ENCODE measurements around the gene DUS4L.
A peak's percentile ranks its signal among the peaks of the same experiment; 100 is the strongest.
"Not testable (repeated sequence)": the region's sequence is repeated elsewhere in the genome, so short reads cannot be mapped to it uniquely, and the experiment has no call there.

DUS4L gene, protein sequence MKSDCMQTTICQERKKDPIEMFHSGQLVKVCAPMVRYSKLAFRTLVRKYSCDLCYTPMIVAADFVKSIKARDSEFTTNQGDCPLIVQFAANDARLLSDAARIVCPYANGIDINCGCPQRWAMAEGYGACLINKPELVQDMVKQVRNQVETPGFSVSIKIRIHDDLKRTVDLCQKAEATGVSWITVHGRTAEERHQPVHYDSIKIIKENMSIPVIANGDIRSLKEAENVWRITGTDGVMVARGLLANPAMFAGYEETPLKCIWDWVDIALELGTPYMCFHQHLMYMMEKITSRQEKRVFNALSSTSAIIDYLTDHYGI

DNA sequence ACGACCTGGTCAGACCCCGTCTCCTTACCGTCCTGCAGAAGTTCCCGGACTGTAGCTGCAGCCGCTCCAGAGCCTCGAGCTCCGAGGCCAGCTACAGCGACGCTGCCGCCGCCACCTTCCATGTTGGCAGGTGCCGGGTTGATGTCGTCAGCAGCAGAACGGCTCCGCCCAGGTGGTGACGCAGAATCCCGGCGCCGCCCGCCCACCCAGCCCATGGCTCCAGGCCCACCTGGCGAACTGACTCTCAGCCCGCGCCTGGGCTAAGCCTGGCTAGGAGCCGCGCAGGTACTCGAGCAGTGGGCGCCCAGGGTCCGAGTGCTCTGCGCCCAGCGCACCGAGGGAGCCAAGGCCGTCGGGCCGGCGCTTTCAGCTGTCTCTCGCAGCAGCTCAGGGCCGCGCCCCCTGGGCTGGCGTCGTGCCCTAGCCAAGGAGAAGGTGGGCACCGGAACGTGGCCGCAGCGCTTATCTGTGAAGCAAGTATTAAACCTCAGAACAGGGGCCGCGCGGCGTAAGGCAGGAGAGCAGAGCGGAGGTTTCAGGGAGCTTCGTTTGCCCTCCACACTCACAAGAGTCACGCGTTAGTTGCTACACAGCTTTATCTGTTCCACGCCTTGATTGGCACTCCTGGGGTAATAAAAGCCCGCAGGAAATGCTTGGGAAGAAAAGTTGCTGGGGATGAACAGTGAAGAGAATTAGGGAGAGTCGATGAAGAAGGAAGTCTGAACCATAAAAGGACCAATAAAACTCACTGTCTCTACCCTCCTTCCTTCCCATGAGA lies at the start of gene DUS4L, which contains the start of gene COG5:
TSS of gene DUS4L (plus strand) at position 197 of the 778 bp plus-strand sequence. CDS start 3,100 bp downstream, outside the sequence.
TSS of gene COG5 (minus strand) at position 146 of the 778 bp plus-strand sequence. CDS start at position 122, 24 bp downstream.
- peak; percentile 80 to 82 for DNase-seq

DNA sequence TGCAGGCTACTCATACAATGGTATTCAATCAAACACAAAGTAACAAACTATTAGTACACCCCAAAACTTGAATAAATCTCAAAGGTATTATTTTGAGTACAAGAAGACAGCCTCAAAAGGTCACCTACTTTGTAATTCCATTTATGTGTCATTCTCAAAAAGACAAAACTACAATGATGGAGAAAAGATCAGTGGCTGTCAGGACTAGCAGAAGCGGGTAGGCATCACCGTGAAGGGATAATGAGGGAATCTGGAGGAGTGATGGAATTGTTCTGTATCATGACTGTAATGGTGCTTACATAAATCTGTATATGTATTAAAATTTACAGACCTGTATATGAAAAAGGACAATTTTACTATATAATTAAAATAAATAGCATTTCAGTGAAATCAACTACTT lies 37.1 kb upstream of the DUS4L start:
- no peak for DNase-seq

- no peak for DNase-seq
Observed at GRCh38 chr7:107527196-107527595, 36.6 kb upstream of the DUS4L start.

GRCh38 chr7:107528461-107528860 lies 35.3 kb upstream of the DUS4L start:
- DNase-seq: no peak

DNA sequence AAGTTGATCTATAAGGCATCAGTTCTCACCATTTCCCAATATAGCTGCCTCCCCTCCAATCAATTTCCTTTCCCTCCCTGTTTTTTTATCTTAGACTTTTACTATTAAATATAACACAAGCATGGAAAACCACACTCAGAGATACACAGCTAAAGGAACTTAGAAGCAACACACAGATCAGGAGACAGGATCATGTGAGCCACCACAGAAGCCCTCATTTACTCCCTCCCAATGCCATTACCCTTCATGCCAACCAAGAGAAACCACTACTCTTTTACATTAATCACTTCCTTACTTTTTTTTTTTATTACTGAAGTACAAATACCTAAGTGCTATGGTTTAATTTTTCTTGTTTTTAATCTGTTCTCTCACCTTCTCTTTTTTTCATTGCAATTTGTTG lies 33.0 kb upstream of the DUS4L start:
- no peak for DNase-seq

DNA sequence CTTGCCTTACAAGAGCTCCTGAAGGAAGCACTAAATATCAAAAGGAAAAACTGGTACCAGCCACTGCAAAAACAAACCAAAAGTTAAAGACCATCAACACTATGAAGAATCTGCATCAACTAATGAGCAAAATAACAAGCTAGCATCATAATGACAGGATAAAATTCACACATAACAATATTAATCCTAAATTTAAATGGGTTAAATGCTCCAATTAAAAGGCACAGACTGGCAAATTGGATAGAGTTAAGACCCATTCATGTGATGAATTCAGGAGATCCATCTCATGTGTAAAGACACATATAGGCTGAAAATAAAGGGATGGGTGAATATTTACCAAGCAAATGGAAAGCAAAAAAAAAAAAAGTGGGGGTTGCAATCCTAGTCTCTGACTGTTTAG lies 29.6 kb upstream of the DUS4L start:
- no peak for DNase-seq

- DNase-seq: not testable (repeated sequence)
Observed at GRCh38 chr7:107537228-107537627, 26.5 kb upstream of the DUS4L start.

DNA sequence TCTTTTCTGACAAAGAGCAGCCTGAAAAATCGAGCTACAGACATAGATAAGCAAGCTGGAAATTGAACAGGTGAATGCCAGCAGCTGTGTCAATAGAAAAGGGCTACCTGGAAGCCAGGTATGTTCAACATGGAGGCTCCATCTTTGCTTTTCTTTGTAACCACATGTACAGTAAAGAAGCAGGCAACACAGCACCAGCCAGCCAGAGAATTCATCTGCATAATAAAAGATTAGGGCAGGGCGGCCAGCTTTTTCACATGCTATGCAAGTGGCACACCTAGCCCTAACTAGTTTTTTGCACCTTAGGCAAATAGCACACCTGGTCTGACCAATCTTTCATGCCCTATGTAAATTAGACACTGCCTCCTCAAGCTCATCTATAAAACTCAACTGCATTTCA lies 25.8 kb upstream of the DUS4L start:
- no peak for DNase-seq

DNA sequence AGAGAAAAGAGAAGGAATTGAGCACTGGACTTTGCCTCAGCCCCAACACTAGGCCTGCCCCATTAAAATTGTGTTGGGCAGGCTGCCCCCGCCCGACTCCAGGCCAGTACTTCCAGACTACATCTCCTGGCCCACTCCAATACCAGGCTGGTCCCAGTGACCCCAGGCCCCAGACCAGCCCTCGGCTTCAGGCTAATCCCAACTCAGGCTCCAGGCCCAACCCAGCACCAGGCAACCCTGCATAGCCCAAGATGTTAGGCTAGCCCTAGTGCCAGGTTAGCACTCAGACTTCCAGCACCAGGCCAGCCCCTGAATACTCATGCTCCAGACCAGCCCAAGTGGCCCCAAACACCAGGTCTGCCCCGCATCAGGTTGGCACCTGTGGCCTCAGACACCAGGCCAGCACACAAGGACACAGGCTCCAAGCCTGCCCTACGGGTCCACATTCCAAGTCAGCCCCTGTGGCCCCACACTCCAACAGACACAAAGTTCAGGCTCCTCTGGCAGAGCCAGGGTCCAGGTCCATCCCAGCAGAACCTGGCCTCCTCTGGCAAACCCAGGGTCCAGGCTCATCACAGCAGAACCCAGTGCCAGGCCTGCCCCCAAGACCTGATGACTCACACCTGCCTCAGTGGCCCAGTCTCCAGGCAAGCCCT lies 20.3 kb upstream of the DUS4L start:
- no peak for DNase-seq

GRCh38 chr7:107544848-107545591 lies 18.8 kb upstream of the DUS4L start:
- DNase-seq: no peak

GRCh38 chr7:107551936-107552335 lies 11.8 kb upstream of the DUS4L start:
- DNase-seq: no peak

- no peak for DNase-seq
Observed at GRCh38 chr7:107555893-107556292, 7.9 kb upstream of the DUS4L start.

GRCh38 chr7:107559864-107560263 lies 3.9 kb upstream of the DUS4L start:
- no peak for DNase-seq

- no peak for DNase-seq
Observed at GRCh38 chr7:107560898-107561516, 2.8 kb upstream of the DUS4L start.

- no peak for DNase-seq
Observed at GRCh38 chr7:107563081-107563774, 543 bp upstream of the DUS4L start.

- no peak for DNase-seq
Observed at GRCh38 chr7:107564553-107565298, 955 bp downstream of the DUS4L start.

DNA sequence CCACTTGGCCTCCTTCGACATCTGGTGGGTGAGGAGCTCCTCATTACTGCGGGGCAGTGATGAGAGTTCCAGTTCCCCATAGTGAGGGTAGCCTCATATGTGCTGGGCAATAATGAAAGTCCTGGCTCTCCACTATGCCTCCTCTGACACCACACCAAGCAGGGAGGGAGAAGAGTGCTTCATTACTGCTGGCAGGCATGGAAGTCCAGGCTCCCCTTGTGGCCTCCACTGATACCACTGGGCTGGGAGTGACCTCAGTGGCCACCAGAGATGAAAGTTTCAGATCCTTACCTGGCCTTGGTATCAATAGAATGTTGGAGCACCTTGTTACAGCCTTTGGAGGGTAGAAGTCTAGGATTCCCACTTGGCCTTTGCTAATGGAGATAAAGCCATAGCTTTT lies 6.5 kb downstream of the DUS4L start:
- no peak for DNase-seq

DNA sequence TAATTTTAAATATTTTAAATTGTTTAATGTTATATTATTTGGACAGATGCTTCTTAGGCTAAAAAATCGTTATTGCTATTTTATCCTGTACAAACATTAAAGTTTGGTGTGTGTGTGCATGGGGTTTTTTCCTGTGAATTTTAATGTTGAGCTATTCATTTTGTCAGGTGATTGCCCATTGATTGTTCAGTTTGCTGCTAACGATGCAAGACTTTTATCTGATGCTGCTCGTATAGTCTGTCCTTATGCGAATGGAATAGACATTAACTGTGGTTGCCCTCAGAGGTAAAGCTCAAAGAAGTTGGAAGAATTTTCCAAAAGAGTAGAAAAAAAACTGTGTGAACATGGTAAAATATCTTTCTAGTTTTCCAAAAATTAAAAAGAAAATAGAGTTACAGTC lies 9.8 kb downstream of the DUS4L start:
- DNase-seq: no peak

GRCh38 chr7:107579554-107579884 lies 15.7 kb downstream of the DUS4L start:
- no peak for DNase-seq

DNA sequence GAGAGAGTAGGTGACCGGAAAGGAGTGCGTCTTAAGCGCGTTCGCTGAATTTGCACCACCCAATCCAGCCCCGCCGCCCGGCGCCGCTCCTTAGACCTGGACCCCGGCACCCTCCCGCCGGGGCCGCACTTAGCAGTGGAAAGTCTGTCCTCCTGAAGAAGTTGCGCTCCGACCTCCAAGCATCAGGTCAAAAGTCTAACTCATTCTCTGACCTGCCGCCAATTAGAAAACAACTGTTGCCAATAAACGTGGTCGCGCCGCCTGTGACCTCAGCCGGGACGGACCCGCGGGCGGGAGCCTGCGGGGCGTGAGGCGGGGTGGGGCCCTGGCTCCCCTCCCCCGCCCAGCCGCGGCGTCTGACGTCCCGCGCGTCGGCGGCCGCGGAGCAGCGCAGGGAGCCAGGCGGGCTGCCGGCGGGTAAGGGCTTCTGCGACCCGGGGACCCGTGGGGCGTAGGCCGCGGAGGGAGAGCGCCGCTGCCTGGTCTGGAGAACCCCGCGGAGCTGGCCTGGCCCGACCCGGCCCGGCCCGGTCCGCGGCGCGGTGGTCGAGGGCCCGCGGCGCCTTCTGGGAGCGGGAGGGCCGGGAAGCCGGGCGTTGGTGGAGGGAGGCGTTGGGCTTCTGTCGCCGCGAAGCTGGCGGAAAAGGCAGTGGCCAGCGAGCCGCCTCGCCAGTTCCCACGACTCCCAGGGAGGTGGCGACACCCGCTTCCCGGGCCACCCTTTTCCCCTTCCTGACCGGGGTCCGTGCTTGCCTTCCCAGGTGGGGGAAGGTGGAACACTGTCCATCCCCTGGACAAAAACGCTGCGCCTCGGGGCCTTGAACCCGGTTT lies 16.3 kb downstream of the DUS4L start, which contains the start of gene BCAP29:
TSS of gene BCAP29 (plus strand) at position 362 of the 831 bp plus-strand sequence. CDS start 527 bp downstream, outside the sequence.
- DNase-seq: peak; percentile 61 to 71
